ENCODE measurements around the gene CD300LG. TPM values are rescaled to one million over a fixed set of nuclear protein-coding genes. Genes with fewer than 3 reads are reported as not detected.

The CD300LG gene
- total and polyA plus RNA-seq, 8 donors = 0.09 to 4.3 (median 0.43) TPM

- H3K36me3 ChIP-seq = no peaks in the 10 kb centered on the region
- FAIRE-seq (no peak), ATAC-seq (no peak), DNase-seq (no peak)
- TF ChIP-seq, protein P1, sequence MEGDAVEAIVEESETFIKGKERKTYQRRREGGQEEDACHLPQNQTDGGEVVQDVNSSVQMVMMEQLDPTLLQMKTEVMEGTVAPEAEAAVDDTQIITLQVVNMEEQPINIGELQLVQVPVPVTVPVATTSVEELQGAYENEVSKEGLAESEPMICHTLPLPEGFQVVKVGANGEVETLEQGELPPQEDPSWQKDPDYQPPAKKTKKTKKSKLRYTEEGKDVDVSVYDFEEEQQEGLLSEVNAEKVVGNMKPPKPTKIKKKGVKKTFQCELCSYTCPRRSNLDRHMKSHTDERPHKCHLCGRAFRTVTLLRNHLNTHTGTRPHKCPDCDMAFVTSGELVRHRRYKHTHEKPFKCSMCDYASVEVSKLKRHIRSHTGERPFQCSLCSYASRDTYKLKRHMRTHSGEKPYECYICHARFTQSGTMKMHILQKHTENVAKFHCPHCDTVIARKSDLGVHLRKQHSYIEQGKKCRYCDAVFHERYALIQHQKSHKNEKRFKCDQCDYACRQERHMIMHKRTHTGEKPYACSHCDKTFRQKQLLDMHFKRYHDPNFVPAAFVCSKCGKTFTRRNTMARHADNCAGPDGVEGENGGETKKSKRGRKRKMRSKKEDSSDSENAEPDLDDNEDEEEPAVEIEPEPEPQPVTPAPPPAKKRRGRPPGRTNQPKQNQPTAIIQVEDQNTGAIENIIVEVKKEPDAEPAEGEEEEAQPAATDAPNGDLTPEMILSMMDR (IDR thresholded peaks at IDR 0.05) = no peak
- no peak overlapping the region for H3K4me3 ChIP-seq
- H3K4me1 ChIP-seq = peaks cover 0 to 9% (median 0%) of the 10 kb centered on the region in 3 donors
- H3K27ac ChIP-seq = no peak overlapping the region
- no peaks in the 10 kb centered on the region for H3K9me3 ChIP-seq
- intact Hi-C loops (cut with DNase I) = no loop called here
- H3K27me3 ChIP-seq = no peaks in the 10 kb centered on the region
- 91 to 96% methylated on average over 14 of the region's 14 CpGs for WGBS, 2 donors
These were observed 17.2 kb upstream of the CD300LG start for GRCh38 chr17:43829738-43830137.

DNA sequence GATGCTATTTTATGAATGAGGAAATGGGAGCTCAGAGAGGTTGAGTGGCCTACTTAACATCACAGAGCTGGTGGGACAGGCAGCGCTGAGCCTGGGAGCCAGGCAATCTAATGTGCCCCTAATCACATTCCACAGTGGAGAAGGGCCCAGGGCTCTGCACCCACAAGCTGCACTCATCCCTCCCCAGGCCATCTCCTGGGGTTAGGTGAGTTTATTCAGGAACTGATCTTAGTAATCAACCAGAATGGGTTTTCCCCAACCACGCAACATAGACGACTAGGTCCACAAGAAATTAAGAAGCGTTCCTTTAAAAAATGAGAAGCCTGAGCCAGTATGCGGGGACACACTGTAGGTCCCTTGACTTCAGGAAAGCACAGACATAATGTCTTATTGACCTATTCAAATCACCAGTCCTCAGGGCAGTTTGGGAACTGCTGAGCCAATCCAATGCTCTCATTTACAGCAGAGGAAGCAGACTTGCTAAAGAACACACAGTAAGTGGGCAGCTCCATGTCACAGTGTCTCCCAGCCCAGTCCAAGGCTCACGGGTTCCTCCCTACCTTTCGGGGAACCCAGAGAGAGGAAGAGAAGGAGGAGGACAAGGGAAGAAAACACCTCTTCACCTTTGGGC is 16.4 kb upstream of the CD300LG start:
- 92 to 94% methylated on average over 7 of the region's 7 CpGs for WGBS, 2 donors
- intact Hi-C loops (cut with DNase I) = no loop called here
- FAIRE-seq (no peak), ATAC-seq (no peak), DNase-seq (no peak)
- Histone ChIP-seq H3K36me3 (no peaks in the 10 kb centered on the region), H3K27me3 (no peaks in the 10 kb centered on the region), H3K4me3 (no peak overlapping the region), H3K27ac (no peak overlapping the region), H3K9me3 (no peaks in the 10 kb centered on the region), H3K4me1 (peaks cover 0 to 9% (median 0%) of the 10 kb centered on the region in 3 donors)
- TF ChIP-seq, protein P1 (IDR thresholded peaks at IDR 0.05) = no peak

DNA sequence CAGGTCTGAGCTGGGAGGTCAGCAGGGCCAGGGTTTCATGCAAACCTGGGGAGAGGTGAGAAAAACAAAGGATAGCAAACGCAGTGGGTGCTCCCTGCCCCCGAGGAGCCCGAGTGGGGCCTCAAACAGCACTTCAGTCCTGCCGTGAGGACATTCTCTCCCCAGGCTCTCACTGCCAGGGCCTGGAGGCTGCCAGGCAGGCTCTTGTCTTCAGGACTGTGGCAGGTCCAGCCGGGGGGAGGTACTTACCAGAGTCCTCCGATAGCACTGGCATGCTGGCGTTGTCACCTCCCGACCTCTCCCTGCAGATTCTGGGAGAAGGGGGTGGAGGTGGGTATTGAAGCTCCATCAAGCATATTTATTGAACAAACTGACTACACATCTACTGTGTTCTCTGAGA is 15.3 kb upstream of the CD300LG start:
- FAIRE-seq = no peak
- intact Hi-C loops (cut with DNase I) = no loop called here
- no peak for DNase-seq
- Histone ChIP-seq H3K27me3 (no peaks in the 10 kb centered on the region), H3K4me1 (peaks cover 0 to 9% (median 0%) of the 10 kb centered on the region in 3 donors), H3K36me3 (no peaks in the 10 kb centered on the region), H3K9me3 (no peaks in the 10 kb centered on the region), H3K4me3 (peak overlapping the region in 1 of 4 donors; percentile 70), H3K27ac (no peak overlapping the region)
- ATAC-seq = no peak
- TF ChIP-seq, protein P1 (IDR thresholded peaks at IDR 0.05) = no peak
- WGBS, 2 donors = 64 to 85% methylated on average over 8 of the region's 8 CpGs

GRCh38 chr17:43832168-43832975 is 14.6 kb upstream of the CD300LG start:
- Histone ChIP-seq H3K4me1 (peaks cover 0 to 9% (median 0%) of the 10 kb centered on the region in 3 donors), H3K27me3 (no peaks in the 10 kb centered on the region), H3K4me3 (peak overlapping the region; percentile 37 to 82 (median 74)), H3K36me3 (no peaks in the 10 kb centered on the region), H3K9me3 (no peaks in the 10 kb centered on the region), H3K27ac (peak overlapping the region; percentile 48 to 77 (median 66))
- DNase-seq (peak; percentile 29 to 82 (median 64)), FAIRE-seq (no peak), ATAC-seq (peak; percentile 63 to 75 (median 71))
- TF ChIP-seq, protein P1 (IDR thresholded peaks at IDR 0.05) = no peak
- WGBS, 2 donors = 7 to 10% methylated on average over 33 to 51 of the region's 51 CpGs
- intact Hi-C loops (cut with DNase I) = no loop called here

Data from pancreas (tissue), 10 donors.